Esophagus squamous epithelium (tissue), 4 donors: ENCODE results near the gene TPSD1.
"Not testable (repeated sequence)": the region's sequence is repeated elsewhere in the genome, so short reads cannot be mapped to it uniquely, and the experiment has no call there.

Source experiments
- CTCF ChIP-seq, 6 experiments: fragments of 450-650 bp in 4 of 6; fragments of 200-600 bp in 2 of 6; sonication (generic) in 2 of 6; IDR thresholded peaks; one replicate each; pipeline ENCODE4 v1.5.1; 2016 to 2019; ENCODE audit warnings: antibody characterized with exemption in 6 of 6, mild to moderate bottlenecking in 4 of 6, moderate library complexity in 4 of 6
- POLR2A ChIP-seq, 4 donors: fragments of 450-650 bp; IDR thresholded peaks; one replicate each; pipeline ENCODE4 v1.6.1; 2017; ENCODE audit warnings: antibody characterized with exemption in 4 of 4, mild to moderate bottlenecking in 4 of 4, moderate library complexity in 3 of 4

- TF ChIP-seq CTCF, POLR2A (IDR thresholded peaks at IDR 0.05): not testable (repeated sequence)
Observed at GRCh38 chr16:1292208-1292607, 36.3 kb downstream of the TPSD1 start.
